NCI-H146 (cell line): Measurements from ENCODE around the gene CLDN12.
A peak's percentile ranks its signal among the peaks of the same experiment; 100 is the strongest.

ENCODE experiments used
- DNase-seq: peaks from one replicate; lab custom pipeline; 2025; lab: John Stamatoyannopoulos, UW

The CLDN12 gene

DNA sequence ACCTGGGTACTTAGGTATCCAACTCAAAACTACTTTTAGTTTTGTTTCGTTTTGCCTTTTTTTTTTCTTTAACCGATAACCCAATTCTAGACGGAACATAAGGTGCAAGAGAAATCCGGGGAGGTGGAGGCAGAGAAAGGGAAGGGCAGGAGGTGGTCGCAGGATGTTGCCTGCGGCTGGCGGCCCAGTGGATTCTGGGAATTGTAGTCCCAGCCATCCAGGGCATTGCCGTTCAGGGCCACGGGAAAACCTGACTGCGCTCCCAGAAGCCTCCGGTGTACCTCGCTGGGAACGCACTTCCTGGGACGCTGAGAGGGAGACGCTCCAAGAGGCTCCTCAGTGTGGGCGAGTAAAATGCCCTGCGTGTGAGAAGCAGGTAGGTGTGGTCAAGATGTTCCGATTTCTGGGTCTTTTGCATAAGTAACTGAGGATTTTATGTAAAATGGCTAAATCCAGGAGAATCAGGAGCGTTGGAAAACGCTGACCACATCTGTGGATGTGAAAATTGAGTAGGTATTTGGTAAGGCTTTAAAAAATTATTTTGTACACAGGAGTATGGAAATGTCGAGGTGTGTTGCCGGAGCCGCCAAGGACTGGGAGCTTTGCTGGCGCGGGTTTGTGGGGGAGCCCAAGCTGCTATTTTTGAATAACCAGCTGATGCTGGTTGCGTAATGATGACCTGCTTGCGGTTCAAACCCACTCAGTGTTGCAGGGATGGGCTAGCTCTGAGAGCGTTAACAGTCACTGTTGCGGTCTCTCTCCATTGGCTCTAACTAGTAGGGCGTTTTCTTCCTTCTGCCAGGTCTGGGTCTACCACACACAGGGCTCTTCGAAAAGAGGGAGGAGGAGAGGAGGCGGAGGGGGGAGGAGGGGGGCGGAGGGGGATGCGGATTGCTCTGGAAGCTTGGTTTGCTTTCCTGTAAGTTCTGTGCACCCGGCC, at the start of gene CLDN12:
Gene CLDN12, plus strand, starts transcription at position 288 of the 940 bp plus-strand sequence. CDS start 9,216 bp downstream, outside the sequence.
- DNase-seq: peak; percentile 93

DNA sequence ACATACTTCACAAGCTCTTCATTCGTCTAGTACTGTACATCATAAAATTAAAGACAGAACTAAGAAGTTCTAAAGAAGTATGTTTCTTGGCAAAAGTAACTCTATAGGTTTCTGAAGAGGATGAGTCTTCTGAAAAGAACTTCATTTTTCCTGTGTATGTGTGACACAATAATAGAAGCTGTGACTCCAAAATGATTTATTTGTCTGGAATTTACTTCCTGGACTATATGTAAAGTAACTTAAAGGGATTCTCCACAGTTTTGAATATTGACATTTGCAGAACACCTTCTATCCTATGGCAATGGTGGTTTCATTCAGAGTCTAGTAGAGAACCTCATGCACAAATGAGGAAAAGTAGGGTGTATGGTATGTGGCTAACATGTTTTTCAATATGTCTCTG, 19.8 kb upstream of the CLDN12 start:
- DNase-seq: no peak

DNA sequence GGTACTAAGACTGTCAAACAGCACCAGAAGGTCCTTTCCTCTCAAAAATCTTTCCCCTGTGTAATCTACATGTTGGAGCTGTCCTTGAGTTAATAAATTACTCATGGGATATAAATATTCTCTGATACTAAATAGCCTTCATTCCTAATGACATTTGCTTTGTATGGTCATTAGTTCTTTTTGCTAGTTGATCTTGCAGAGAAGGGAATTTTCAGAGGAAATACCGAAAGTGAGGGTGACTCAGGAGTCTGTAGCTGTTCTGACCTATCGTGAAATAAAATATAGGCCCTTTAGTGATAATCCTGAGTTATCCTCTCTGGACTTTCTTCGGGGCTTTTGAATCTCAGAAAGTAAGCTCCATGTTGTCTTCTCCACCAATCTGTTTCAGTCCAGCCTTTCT, 19.4 kb upstream of the CLDN12 start:
- DNase-seq: no peak

DNA sequence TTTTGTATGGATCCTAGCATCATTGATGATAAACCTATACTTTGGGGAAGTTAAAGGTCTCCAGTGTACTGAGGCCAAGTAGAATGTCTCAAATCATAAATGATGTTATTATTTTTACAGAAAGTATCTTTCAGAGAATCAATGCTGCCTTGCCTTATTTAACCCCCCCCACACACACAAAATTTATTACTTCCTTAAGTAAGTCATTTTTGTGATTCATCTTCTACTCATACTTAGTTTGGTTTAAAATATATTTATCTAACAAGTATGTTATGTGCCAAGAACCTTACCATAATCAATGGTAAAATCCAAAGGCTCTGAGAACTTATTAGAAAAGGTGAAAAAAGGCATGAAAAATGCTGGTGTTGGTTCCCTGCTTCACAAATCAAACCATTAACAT, 18.8 kb upstream of the CLDN12 start:
- no peak for DNase-seq

DNA sequence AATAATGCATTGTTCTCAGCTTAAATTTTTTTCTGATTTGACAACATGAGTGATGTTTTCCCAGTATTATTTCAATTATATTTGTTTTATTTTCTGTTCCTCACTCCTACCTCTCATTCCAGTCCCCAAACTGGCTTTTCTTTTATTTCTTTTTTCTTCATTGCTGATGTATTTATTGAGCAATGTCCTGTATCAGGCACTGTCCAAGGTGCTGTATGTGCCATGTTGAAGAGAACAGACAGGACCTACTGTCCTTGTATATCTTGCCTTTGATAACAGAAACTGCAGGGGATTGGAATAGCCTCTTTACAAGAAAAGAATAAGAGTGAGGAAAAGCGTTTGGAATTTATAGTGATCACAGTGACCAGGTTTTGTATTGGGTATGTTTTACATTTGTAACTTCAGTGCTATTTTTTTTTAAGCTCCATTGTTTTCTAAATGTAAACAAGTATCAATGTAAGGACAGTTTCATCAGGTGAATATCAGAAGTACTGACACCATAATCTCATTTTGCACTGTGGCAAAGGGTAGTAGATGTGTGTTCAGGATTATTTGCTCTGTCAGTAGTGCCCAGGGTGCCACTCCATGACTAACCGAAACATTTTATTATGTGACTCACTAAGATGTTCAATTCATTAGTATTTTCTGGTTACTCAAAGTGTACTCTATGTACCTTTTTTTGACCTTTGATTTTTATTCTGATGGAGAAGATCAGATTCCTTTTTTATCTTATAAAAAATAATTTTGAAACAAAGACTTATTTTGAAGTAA, 15.6 kb upstream of the CLDN12 start:
- no peak for DNase-seq

DNA sequence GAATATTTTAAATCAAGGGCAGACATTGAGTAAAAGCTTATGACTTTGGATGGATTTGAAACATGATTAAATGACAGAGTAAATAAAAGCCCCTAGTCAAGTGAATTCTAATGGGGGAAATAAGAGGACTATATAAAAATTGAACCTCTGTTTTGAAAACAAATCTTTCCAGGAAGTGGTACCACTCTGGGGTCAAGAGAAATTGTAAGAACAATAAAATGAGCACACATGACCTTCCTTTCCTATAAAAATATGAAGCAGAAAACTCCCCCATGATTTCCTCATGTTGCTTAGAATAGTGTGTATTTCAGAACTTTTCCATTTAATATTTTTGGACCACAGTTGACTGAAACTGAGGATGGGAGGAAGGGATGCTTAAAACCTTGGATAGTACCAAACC, 12.3 kb upstream of the CLDN12 start:
- DNase-seq: no peak

DNA sequence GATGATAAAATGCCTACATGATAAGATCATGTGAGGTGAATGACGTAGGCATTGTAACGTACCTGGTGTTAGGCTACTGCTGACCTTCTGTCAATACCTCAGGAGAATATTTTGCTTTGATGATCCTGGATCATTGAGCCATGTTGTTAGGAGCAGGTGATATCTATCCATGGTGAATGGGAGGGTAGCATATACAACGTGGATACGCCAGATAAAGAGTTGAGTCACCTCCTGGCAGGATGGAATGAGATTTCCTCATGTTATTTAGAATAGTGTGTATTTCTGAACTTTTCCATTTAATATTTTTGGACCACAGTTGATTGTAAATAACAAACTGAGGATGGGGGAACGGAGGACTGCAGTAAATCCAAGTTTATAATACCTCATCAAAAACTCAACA, 11.8 kb upstream of the CLDN12 start:
- DNase-seq: no peak

DNA sequence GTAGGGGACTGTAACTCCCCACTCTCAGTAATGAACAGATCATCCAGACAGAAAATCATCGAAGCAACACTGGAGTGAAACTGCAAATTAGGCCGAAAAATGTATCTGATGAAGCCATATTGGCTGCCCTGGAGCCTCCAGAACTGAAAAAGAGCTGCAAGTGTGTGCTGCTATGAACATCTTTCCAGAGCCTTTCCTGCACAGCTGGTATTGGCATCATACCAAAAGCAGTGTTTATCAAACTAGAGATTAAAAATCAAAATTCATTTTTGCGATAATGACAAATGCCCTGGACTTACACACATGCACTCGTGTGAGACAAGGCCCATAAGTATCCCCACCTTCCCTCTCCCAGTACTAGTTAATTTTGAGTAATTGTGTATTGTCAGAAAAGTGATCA, 6.8 kb upstream of the CLDN12 start:
- DNase-seq: no peak

DNA sequence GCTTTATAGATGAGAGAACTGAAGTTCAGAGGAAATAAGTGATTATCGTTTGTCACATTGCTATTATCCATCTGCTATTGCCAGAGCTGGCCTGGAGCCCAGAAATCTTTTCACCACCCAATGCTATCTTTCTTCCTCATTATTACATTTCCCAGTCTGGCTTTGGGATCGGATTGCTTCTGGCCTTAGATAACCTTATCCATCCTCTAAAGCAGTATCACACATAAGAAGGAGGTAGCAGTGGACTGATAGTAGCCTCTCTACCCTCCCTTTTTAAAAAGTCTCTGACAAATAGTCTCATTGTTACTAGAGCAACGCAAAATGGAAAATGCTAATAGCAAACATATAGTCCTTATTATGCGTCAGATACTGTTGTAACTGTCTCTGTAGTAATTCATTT, 1.3 kb upstream of the CLDN12 start:
- DNase-seq: peak; percentile 55

DNA sequence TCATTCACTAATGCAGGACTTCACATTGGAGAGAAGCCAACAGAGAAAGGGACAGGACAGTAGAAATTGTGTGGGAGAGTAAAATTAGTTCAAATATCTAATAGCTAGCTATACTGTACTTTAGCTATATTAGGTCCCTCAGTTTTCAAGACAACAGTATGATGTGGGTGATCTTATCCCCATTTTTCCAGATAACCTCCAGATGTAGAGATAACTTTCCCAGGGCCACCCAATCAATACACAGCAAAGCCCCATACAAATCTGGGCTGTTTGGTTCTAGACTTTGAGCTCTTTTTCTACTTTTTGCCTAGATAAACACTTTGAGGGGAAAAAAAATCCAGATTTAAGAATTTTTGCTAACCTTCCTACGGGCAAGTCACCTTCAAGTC, 482 bp upstream of the CLDN12 start:
- DNase-seq: no peak

DNA sequence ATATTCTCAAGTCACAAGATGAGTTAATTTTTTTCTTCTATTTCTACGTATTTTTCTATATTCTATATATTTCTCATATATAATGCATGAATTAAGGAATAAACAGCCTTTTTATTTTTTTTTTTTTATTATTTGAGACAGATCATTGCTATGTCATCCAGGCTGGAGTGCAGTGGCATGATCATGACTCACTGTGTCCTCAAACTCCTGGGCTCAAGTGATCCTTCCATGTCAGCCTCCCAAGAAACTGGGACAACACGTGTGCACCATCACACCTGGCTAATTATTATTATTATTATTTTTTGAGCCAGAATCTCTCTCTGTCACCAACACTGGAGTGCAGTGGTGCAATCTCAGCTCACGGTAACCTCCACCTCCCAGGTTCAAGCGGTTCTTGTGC, 1.5 kb downstream of the CLDN12 start:
- DNase-seq: no peak

DNA sequence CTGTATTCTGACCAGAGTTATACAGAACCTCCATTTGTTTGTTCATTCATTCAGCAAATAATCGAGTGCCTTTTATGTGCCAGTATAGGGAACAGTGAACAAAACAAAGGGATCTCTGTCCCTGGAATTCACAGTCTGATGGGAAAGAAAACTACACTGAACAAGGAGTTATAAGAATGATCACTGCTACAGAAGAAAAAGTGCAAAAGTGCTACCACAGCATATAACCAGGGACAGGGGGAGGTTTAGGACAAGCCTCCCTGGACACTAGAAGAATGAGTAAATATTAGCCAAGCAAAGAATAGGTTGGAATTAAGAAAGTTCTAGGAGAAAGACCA, 4.2 kb downstream of the CLDN12 start:
- no peak for DNase-seq

DNA sequence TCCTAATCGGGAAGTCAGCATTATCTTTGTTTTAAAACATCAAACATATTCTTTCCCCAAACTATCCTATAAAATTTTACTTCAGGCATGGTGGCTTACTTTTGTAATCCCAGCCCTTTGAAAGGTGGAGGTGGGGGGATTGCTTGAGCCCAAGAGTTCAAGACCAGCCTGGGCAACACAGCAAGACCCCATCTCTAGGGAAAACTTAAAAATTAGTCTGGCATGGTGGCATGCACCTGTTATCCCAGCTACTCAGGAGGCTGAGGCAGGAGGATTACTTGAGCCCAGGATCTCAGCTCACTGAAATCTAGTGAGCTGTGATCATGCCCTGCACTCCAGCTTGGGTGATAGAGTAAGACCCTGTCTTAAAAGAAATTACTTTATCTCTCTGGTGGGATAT, 4.9 kb downstream of the CLDN12 start:
- DNase-seq: no peak

DNA sequence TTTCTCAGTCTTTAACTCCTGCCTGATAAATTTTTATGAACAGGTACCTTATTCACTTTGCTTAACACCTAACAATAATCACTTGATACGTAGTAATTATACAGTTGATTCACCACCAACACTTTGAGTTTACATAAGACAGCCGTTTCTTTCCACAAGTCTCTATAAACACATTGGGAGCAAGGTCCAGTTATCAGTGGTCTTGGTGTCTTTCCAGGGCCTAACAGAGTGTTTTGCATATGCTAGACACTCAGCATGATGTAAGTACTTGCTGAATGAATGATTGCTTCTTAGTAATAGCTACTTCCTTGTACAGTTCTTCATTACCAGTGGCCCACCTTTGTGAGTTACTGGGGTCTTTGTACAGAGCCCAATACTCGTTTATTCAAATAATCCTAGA, 6.4 kb downstream of the CLDN12 start:
- DNase-seq: no peak

DNA sequence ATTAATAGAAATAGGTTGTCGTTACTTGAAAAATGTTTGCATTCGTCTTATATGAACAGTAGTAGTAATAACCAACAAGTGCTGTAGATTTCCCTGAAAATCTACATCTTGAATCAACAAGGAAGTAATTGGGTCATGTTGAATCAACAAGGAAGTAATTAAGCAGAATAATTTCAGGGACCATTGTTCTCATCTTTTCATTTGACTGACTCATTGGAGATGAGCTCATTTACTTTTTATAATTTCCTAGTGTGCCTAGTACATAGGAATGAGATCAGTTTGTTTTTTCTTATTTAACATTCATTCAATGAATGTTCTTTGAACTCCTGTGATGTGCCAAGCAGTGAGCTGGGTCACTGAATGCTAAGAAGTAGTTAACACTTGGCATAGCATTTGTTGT, 8.2 kb downstream of the CLDN12 start:
- DNase-seq: peak; percentile 35

DNA sequence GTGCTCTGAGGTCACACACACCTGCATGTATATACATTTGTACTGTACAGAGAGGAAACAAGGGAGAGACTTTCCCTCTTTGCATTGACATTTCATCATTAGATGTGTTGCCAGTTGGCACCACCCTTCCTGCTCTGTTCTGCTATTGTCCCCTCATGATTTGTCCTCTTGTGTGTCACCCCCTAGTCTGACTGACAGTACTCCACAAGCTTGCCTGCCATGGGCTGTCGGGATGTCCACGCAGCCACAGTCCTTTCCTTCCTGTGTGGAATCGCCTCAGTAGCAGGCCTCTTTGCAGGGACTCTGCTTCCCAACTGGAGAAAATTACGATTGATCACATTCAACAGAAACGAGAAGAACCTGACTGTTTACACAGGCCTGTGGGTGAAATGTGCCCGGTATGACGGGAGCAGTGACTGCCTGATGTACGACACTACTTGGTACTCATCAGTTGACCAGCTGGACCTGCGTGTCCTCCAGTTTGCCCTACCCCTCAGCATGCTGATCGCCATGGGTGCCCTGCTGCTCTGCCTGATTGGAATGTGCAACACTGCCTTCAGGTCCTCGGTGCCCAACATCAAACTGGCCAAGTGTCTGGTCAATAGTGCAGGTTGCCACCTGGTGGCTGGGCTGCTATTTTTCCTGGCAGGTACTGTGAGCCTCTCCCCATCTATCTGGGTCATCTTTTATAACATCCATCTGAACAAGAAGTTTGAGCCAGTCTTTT, 9.4 kb downstream of the CLDN12 start:
- peak; percentile 20 for DNase-seq

DNA sequence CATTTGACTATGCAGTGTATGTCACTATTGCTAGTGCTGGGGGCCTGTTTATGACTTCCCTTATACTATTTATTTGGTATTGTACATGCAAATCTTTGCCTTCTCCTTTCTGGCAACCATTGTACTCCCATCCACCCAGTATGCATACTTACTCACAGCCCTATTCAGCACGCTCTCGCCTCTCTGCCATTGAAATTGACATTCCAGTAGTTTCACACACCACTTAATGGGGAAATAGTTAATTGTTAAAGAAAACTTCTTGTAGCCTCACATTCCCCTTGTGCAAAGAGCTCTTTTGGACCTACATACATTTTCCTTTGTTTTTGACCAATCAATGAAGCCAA, 9.9 kb downstream of the CLDN12 start:
- no peak for DNase-seq

DNA sequence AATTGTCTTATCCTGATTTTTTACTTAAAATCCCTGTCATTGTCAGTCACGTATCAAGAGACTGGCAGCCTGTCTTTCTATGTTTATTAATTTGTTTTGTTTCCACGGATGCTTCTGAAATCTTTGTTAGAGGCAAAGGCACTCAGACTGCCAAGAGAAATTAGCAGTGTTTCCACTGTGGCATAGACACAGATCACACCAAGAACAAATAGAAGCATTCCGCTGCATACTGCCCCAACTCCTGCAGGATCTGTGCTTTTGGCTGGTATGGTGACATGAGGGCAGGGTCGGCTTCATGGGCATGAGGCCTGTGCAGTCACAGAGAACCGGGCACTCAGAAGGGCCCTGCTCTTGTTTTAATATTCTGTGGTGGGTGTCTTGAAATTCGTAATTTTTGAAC, 18.4 kb downstream of the CLDN12 start:
- DNase-seq: no peak

DNA sequence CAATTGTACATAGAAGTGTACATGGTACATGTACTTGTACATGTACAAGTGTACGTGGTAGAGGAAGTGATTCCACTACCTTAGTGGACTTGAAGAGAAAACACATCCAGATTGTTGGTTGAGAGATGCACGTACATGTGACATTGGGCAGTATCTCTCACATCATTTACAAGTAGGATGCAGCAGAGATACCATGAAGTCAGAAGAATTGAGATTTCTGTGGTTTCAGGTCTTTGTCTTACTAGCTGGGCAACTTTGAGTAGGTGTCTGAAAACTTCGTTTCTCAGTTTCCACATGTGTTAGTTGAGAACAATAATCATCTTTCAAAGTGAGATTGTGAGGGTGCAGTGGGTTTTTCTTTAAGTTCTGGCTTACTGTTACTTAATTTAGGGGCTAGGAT, 21.5 kb downstream of the CLDN12 start:
- no peak for DNase-seq

DNA sequence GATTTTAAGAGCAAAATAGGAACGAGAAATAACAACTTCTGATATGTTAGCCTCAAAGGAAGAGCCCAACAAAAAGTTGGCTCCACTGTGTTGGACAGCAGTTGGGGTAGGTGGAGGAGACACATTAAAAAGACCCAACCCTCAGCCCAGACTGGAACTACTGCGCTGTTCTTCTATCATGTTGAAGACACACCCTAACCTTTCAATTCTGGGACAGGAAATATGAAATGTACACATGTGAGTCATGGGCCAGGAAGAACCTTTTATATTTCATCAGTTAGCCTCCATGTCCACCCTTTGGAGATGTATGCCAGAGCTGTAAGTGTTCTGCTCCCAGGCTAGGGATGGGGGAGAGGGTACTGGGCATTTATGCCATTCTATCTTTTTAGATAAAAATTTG, 22.1 kb downstream of the CLDN12 start:
- no peak for DNase-seq

DNA sequence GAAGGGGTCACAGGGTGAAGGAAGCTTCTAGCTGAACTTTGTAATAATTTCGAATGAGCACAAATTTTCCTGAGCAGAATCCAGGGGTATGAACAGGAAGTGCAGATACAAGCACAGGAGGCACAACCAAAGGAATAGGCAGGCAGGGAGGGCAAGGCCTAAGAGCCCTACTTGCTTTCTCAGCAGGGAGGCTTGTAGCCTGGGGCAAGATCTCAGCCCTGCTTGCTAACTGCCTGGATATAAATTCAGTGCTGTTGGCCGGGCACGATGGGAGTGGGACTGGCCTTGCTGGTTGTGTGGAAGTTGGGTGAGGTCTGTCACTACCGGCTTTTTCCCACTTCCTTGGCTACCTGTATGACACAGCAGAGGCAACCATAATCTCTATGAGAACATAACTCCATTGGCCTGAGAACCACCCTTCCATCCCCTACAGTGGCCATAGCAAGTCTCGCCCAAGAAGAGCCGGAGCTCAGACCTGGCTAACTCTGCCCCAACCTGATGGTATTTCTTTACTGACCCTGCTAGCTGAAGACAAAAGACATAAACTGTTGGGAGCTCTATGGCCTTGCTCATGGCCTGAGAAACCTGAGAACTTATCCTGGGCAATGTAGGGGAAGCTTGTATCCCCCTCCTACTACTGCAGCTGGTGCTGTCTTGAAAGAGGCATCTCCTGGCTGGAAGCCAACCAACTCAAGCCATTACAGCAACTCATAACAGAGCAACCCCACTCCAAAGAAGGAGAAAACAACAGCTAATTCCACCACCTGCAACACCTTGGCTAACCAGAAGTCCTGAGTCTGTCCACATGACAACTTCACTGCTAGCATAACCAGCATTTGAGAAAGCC, 27.6 kb downstream of the CLDN12 start:
- peak; percentile 10 for DNase-seq

DNA sequence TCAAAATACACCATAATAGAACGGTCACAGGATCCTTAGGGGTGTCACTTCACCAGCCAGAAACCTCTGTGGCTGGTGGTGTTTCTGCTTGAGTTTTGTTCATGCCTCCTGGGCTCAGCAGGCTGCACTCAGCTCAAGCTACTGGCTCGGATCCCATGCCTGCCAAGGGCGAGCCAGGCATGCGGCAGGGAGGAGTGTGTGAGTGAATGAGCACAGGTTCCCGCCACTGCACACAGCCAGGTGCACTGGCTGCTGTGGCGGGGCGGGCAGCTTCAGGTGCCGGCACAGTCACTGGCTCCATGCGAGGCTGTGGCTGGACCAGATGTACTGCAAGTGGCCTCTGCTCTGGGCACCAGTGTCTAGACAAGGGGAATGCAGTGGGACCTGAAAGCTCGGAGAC, 29.5 kb downstream of the CLDN12 start:
- no peak for DNase-seq
